Stromal cell of bone marrow (primary cell): ENCODE data around the gene POLR2I.
"Not testable (repeated sequence)": the region's sequence is repeated elsewhere in the genome, so short reads cannot be mapped to it uniquely, and the experiment has no call there.

Experiments
- DNase-seq: peaks from one replicate; pipeline ENCODE4 v3.0.0-alpha.2; 2012; ENCODE audit warnings: low read depth

Gene POLR2I

GRCh38 chr19:36100476-36100875 is 14.2 kb downstream of the POLR2I start:
- DNase-seq = no peak

GRCh38 chr19:36099166-36099785 is 15.4 kb downstream of the POLR2I start:
- no peak for DNase-seq

- no peak for DNase-seq
Observed at GRCh38 chr19:36097036-36097435, 17.6 kb downstream of the POLR2I start.

GRCh38 chr19:36093687-36094086 is 21.0 kb downstream of the POLR2I start:
- DNase-seq = no peak

DNA sequence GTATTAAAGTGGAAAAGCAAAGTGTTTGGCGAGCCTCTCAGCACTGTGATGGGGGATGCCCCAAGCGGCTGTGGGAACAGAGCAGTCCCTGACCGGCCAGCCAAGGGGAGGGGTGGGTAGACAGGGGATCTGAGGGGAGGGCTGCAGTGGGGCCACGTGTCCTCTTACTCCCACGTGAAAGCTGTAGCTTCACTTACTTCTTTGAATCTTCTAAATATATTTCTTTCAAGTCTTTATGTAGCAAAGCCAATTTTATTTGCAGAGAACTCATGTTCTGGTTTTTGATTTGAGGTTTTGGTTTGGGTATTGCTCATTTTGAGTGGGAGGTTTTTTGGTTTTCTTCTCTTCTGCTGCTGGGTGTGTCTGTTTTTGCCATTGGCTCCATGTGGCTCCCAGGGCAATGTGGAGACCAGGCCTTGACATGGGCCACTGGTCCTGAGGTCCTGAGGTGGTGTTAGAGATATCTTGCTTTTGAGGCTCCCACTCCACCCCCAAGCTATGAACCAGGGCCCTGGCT is 21.5 kb downstream of the POLR2I start:
- peak; percentile 13 for DNase-seq

DNA sequence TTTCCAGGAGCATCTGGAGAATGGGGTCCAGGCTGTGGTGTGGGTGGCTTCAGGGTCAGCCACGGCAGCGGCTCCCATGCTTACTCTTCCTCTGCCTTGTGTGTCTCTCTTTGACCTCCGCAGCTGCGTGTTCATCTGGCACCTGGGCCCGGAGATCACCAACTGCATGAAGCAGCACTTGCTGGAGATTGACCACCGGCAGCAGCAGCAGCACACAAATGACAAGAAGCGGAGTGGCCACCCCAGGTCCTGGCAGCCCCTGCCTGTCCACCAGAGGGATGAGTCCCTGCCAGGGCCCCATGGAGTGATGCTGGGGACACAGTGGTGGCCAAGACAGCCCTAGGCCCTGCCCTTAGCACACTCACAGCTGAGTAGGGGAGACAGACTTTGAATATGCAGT is 22.1 kb downstream of the POLR2I start:
- no peak for DNase-seq

GRCh38 chr19:36090910-36091695 is 23.6 kb downstream of the POLR2I start:
- no peak for DNase-seq

GRCh38 chr19:36089847-36090246 is 24.8 kb downstream of the POLR2I start:
- no peak for DNase-seq

GRCh38 chr19:36086326-36086725 is 28.3 kb downstream of the POLR2I start:
- no peak for DNase-seq

- DNase-seq = no peak
Observed at GRCh38 chr19:36084231-36085009, 30.3 kb downstream of the POLR2I start.

DNA sequence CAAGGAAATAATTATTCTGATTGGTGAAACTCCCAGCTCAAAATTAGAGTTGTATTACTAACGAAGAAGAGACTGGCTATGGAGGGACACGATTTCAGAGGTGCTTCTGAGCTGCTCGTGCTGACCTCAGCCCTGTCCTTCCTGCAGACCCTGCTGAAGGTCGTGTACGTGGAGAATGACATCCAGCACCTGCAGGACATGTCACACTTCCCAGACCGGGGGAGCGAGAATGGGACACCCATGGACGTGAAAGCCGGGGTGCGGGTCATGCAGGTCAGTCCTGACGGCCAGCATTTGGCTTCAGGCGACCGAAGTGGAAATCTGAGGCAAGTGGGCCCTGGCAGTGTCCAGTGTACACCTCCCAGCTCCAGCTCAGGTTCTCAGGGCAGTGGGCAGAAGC is 31.8 kb downstream of the POLR2I start:
- no peak for DNase-seq

DNA sequence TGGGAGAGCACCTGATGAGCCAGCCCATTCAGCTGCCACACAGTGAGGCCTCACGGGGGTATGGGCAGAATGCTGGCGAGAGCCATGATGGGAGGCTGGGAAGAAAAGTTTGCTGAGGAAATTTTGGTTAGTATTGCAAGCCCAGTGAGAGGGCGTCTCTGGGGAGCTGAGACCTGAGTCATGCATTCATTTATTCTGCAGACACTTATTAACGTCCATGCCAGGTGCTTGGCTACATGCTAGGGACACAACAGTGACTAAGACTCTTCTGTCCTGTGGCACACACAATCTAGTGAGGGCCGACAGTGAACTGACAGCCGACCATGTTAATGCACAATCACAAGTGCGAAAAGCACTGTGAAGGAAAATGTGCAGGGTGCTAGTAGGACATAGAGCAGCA is 32.8 kb downstream of the POLR2I start:
- DNase-seq = no peak

GRCh38 chr19:36081385-36081784 is 33.3 kb downstream of the POLR2I start:
- no peak for DNase-seq

GRCh38 chr19:36079389-36079945 is 35.2 kb downstream of the POLR2I start:
- DNase-seq = no peak

DNA sequence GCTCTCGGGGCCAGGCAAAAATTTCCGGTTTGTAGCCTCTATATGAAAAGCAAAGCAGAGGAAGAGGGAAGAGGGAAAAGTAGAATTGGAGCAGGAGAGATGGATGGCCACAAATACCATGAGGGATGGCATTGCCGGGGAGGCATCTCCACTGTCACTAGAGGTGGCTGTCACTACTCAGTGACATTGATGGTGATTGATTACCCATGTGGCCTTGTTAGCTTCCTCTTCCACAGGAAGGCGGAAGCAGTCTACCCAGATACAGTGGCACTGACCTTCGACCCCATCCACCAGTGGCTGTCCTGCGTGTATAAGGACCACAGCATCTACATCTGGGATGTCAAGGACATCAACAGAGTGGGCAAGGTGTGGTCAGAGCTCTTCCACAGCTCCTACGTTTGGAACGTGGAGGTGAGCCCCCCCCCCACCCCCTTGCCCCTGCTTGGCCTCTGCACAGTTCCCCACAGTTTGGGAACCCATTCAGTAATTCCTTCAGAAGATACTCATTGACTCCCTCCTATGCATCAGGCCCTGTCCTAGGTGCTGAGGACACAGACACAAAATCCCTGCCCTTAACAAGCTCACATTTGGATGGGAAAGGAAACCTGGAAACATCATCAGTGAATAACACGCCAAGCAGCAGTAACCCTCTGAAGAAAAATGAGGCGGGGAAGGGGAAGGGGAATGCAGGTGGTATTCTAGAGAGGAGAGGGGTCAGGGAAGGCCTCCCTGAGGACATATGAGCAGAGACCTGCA is 41.4 kb downstream of the POLR2I start:
- no peak for DNase-seq

DNA sequence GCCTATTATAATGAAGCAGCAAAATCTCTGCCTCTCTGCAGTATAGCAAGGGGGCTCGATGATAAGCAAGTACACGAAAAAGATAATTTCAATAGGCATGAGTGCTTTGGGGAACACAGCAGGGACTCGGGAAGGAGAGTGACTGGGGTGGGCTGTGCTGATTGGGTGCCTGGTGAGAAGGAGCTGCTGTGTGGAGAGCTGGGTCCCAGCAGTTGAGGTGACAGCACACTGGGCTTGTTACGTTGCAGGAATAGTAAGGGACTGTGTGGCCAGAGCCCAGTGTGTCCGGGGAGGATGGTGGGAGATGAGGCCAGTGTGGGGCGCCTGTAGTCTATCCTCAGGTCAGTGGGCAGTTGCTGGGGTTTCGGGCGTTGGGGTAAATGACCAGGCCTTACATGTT is 42.6 kb downstream of the POLR2I start:
- no peak for DNase-seq

DNA sequence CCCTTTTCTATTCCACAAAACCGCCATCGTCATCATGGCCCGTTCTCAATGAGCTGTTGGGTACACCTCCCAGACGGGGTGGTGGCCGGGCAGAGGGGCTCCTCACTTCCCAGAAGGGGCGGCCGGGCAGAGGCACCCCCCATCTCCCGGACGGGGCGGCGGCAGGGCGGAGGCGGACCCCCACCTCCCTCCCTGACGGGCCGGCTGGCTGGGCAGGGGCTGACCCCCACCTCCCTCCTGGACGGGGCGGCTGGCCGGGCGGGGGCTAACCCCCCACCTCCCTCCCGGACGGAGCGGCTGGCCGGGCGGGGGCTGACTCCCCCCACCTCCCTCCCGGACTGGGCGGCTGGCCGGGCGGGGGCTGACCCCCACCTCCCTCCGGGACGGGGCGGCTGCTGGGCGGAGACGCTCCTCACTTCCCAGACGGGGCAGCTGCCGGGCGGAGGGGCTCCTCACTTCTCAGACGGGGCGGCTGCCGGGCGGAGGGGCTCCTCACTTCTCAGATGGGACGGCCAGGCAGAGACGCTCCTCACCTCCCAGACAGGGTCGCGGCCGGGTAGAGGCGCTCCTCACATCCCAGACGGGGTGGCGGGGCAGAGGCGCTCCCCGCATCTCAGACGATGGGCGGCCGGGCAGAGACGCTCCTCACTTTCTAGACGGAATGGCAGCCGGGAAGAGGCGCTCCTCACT is 45.7 kb downstream of the POLR2I start:
- not testable (repeated sequence) for DNase-seq

DNA sequence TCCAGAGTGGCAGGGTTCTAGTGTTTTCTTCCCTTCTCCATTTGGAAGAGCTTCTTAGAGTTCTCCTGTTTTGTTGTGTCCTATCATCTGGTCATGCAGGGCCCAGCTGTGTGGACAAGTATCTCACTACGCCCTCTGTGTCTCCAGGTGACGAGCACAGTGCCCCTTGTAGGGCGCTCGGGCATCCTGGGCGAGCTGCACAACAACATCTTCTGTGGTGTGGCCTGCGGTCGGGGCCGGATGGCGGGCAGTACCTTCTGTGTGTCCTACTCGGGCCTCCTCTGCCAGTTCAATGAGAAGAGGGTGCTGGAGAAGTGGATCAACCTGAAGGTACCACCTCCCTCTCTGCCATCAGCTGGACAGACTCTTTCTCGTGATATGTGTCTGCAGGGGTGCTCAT is 47.0 kb downstream of the POLR2I start:
- DNase-seq = no peak

DNA sequence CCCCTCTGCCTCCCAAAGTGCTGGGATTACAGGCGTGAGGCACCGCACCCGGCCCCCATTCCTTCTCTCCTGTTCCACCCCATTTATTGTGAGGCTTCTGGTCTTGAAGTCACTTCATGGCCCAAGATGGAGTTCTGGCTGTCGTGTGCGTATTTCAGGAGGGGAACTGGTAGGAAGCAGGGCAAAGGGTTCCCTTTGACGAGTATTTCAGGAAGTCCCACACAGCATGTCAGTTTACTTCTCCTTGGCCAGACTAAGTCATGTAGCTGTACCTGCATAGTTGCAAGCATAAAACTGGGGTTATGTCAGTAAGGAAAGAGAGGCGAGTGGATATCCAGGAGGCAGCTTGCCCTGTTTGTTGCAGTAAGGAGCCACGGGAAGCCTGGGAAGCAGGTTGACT is 49.8 kb downstream of the POLR2I start:
- DNase-seq = no peak
